Fibroblast of villous mesenchyme (primary cell): ENCODE measurements around the gene BTG2. TPM values are rescaled to one million over a fixed set of nuclear protein-coding genes. Genes with fewer than 3 reads are reported as not detected.

Experiments
- DNase-seq: peaks from one replicate; pipeline ENCODE4 v3.0.0-alpha.2; 2010; ENCODE audit warnings: low read depth
- H3K4me3 ChIP-seq: 2 replicates; pipeline ENCODE4 v1.5.1; 2011; ENCODE audit warnings: low read depth, mild to moderate bottlenecking, low read length
- total RNA-seq: library from RNA; depleted of rRNA; stranded (reverse); fragments of >200 nt; gene quantifications from 2 replicates; pipeline ENCODE4 v1.2.3, GENCODE V29; 2012
- TF ChIP-seq, protein P1 (sequence below): IDR thresholded peaks from 2 replicates; pipeline ENCODE4 v1.5.1; 2012; ENCODE audit warnings: low read depth, mild to moderate bottlenecking, low read length; ENCODE audit not compliant: insufficient read depth

BTG2 gene
- total RNA-seq, 1 donor = 13.8 TPM

DNA sequence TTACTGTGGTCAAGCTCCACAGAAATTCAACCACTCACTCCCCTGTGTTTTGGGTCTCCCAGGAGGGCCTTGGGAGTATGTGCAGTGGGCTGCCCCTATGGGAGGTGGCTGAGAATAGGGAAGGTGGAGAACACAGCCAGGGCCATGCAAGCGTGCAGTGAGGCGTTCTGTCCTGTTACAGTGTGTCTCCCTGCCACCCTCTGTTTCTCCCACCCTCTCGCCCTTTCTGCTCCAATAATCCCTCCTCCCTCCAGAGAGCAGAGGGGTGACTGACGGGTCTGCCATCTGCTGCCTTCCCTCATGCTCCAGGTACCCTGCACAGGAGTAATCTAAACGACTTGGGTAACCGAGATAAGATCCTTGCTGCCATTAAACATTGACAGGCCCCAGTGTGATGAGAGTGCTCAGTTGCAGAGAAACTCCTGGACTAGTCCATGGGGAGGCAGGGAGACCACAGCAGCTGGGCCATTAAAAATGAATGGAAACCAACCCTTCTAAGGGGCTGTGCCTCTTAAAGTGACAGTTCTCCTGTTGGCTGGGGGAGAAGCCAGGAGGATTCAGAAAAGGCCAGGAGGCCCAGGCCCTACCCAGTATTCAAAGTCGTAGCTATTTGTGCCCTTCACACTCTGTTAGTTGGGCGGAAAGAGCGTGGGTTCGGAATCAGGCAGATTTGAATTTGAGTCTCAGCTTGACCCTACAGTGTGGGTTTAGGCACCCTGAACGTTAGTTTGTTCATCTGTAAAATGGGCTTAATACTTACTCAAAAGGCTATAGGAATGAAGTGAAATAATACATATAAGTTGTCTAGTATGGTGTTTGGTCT is 22.4 kb upstream of the BTG2 start:
- no peak for DNase-seq
- H3K4me3 ChIP-seq = no peak overlapping the region
- TF ChIP-seq, protein P1, sequence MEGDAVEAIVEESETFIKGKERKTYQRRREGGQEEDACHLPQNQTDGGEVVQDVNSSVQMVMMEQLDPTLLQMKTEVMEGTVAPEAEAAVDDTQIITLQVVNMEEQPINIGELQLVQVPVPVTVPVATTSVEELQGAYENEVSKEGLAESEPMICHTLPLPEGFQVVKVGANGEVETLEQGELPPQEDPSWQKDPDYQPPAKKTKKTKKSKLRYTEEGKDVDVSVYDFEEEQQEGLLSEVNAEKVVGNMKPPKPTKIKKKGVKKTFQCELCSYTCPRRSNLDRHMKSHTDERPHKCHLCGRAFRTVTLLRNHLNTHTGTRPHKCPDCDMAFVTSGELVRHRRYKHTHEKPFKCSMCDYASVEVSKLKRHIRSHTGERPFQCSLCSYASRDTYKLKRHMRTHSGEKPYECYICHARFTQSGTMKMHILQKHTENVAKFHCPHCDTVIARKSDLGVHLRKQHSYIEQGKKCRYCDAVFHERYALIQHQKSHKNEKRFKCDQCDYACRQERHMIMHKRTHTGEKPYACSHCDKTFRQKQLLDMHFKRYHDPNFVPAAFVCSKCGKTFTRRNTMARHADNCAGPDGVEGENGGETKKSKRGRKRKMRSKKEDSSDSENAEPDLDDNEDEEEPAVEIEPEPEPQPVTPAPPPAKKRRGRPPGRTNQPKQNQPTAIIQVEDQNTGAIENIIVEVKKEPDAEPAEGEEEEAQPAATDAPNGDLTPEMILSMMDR = no peak

DNA sequence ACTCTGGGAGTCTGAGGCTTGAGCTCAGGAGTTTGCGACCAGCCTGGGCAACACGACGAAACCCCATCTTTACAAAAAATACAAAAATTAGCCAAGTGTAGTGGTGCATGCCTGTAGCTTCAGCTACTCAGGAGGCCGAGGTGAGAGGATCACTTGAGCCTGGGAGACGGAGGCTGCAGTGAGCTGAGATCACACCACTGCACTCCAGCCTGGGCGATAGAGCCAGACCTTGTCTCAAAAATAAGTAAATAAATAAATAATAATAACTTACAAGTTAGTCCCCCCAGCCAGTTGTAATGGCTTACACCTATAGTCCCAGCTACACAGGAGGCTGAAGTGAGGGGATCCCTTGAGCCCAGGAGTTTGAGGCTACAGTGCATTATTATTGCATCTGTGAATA is 21.7 kb upstream of the BTG2 start:
- TF ChIP-seq, protein P1 = no peak
- H3K4me3 ChIP-seq = no peak overlapping the region
- DNase-seq = no peak

DNA sequence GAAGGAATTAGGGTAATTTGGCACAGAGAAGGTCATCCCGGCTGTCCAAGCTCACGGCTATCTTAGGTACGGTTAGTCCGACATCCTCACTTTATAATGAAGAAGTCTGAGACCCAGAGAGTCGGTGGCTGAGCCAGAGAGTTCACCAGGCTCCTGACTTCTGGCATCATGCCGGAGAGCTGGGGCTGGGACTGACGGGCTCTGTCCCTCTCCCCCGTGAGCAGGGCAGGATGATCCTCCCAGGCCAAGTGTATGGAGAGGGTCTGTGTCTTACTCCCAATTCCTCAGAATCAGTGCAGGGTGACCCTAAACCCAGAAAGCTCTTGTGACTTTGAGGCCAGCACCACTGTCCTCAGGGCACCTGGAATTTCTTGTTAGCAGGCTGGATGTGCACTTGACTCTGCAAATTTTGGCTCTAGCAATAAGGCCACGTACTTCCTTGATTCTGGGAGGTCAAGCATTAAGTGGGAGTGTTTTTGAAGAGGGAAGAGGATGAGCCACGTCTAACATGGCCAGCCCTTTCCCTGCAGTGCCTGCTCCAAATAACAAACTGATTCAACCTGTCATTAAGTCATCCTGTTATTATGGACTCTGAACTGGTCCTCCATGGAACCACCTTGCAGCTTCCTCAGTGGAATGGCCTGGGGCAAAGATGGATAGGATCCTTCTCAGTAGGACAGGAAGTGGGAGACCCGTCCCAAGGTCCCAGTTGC is 20.8 kb upstream of the BTG2 start:
- no peak for DNase-seq
- TF ChIP-seq, protein P1 = no peak
- H3K4me3 ChIP-seq = no peak overlapping the region

DNA sequence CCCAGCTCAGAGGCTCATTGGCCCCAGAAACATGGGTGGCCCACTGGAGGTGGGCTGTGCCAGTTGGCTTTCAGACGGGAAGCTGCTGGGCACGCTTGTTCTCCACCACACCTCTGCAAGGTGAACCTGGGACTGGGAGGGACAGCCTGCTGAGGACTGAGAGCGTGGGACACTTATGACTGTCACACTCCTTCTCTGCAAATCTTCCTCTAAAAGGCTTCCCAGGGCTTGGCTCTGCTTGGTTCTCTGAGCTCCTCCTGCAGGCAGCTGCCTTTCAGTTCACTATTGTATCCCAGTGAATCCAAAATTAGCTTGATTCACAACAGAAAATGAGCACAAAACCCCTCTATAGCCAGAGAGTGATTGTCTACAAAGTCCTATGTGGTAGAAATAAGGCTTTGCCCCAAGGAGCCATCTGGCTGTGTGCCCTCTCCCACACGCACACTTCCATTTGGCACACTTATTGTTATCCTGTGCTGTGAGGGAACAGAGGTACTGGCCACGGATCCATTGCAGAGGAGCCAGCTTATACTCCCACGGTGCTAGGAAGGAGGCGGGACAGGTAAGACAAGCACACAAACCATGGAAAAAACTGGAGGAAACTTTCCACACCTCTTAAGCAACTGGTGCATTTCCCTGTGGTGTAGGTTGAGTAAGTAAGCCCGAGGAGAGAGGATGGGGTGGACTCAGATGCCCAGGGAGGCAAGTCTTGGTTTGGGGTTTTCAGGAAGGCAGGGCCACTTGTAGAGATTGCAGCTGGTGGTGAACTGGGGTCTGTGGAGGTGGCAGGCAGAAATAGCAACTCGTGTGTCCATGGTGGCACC is 18.9 kb upstream of the BTG2 start:
- DNase-seq = no peak
- TF ChIP-seq, protein P1 = no peak

DNA sequence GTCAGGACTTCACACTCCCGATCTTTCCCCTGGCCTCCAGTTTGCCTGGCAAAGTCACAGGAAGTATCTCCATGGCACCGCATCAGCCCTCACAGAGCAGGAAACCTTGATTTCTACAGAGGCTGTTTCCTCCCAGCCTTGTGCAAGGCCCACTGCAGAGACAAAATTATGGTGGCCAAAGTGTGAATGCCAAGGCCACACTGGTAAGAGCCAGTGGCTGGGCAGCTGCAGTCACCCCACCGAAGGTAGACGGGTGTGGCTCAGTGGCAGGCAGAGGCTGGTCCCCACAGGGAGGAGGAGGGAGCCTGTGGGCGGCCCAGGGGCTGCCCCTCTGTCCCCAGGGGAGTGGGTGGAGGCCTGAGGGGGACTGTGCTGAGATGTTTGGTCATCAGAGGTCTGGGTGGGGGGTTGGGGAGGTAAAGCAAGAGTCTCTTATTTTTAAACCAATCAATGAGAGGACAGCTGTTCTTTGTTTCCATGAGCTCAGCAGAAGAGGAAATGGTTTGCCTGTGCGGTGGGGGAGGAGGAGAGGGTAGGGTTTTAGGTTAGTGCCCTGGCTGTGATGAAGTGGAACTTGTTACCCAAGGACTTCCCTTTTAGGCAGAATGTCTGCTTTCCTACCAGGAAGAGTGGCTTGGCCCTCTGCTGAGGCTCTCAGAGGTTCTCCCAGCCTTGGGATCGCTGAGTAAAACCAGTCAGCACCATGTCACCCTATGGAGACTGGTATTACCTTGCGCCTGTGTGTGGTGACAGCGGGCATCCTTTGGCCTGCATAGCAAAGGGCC is 18.0 kb upstream of the BTG2 start:
- H3K4me3 ChIP-seq = no peak overlapping the region
- TF ChIP-seq, protein P1 = no peak
- peak; percentile 29 for DNase-seq

More for the DNA sequence above, 18.9 kb upstream of the BTG2 start:
- H3K4me3 ChIP-seq = no peak overlapping the region

DNA sequence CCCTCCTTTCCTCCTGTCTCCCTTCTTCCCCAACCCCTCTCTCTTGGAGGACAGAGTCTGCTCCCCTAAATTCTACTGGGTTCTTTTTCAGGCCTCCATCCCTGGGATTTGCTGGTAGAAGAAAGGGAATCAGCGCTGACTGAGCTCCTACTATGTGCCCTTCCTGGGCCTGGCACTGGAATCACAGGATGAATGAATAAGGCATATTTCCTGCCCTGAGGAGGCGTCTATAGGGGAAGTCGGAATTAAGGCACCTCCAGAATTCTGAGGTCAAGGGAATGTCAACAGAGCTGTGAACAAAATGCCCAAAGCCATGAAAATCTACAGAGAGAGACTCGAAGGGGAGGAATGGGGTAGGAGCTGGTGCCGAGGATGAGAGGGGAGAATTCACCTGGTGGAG is 17.4 kb upstream of the BTG2 start:
- DNase-seq = no peak
- TF ChIP-seq, protein P1 = no peak
- H3K4me3 ChIP-seq = no peak overlapping the region
